Islet precursor cell (in vitro differentiated cells): ENCODE data around the gene ACSL5.
"Not testable (repeated sequence)": the region's sequence is repeated elsewhere in the genome, so short reads cannot be mapped to it uniquely, and the experiment has no call there.

Experiments
- DNase-seq: peaks from one replicate; pipeline ENCODE4 v3.0.0-alpha.2; 2018

ACSL5 gene

GRCh38 chr10:112376396-112376790 lies 2.5 kb downstream of the ACSL5 start:
- DNase-seq: no peak

GRCh38 chr10:112377116-112377515 lies 3.2 kb downstream of the ACSL5 start:
- not testable (repeated sequence) for DNase-seq

- DNase-seq: peak; percentile 88
These were observed 5.8 kb downstream of the ACSL5 start for GRCh38 chr10:112379635-112380296.

- DNase-seq: no peak
These were observed 8.8 kb downstream of the ACSL5 start for GRCh38 chr10:112382515-112383235.

GRCh38 chr10:112383325-112383724 lies 9.4 kb downstream of the ACSL5 start:
- DNase-seq: peak; percentile 85

- DNase-seq: no peak
These were observed 10.2 kb downstream of the ACSL5 start for GRCh38 chr10:112384141-112384540.

GRCh38 chr10:112385201-112385600 lies 11.3 kb downstream of the ACSL5 start:
- no peak for DNase-seq

DNA sequence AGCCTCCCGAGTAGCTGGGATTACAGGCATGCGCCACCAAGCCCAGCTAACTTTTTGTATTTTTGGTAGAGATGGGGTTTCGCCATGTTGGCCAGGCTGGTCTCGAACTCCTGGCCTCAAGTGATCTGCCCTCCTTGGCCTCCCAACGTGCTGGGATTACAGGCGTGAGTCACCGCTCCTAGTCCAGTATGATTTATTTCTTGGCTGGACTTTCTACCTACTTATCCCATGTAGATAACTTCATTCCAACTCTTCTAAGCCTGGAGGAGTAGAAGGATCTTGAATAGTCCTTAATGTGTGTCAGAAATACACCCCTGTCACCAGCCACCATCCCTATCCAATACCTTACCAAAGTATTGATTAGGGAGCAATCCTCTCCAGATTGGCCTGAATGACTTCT lies 14.1 kb downstream of the ACSL5 start:
- not testable (repeated sequence) for DNase-seq

DNA sequence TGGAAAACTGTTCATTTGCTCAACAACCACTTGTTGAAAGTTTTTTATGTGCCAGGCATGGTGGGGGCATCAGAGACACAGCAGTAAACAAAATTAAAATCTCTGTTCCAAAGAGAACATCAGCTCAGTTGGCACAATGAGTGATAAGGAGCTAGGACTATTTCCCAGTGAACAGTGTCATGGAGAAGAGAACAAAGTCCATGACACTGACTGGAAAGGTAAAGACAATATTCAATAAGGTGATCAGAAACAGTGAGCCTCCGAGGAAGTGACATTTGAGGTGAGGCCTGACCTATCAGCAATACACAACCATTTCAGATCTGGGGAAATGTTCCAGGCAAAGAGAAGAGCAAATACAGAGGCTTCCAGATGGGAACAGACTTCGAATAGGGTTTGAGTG lies 14.6 kb downstream of the ACSL5 start:
- DNase-seq: no peak

GRCh38 chr10:112389271-112389822 lies 15.4 kb downstream of the ACSL5 start:
- peak; percentile 79 for DNase-seq

- DNase-seq: no peak
These were observed 16.3 kb downstream of the ACSL5 start for GRCh38 chr10:112390125-112390703.

- DNase-seq: no peak
These were observed 19.4 kb downstream of the ACSL5 start for GRCh38 chr10:112393341-112393740.

DNA sequence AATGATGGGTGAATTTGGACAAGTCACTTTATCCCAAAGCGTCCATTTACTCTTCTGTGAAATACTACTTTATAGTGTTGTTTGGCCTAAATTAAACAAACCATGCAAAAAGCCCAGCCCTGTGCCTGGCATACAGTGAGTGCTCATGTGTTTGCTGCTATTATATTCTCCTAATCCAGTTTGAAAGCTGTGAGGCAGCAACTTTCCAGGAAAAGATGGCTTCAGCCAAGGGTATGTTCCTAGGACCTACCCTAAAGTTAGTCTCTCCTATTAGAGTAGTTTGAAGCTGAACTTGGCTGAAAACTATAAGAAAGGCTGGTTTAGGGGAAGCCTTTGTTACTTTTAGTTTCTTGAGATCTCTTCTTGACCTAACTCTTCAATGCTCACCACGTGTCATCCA lies 19.9 kb downstream of the ACSL5 start:
- no peak for DNase-seq

- DNase-seq: no peak
These were observed 20.6 kb downstream of the ACSL5 start for GRCh38 chr10:112394475-112394875.

DNA sequence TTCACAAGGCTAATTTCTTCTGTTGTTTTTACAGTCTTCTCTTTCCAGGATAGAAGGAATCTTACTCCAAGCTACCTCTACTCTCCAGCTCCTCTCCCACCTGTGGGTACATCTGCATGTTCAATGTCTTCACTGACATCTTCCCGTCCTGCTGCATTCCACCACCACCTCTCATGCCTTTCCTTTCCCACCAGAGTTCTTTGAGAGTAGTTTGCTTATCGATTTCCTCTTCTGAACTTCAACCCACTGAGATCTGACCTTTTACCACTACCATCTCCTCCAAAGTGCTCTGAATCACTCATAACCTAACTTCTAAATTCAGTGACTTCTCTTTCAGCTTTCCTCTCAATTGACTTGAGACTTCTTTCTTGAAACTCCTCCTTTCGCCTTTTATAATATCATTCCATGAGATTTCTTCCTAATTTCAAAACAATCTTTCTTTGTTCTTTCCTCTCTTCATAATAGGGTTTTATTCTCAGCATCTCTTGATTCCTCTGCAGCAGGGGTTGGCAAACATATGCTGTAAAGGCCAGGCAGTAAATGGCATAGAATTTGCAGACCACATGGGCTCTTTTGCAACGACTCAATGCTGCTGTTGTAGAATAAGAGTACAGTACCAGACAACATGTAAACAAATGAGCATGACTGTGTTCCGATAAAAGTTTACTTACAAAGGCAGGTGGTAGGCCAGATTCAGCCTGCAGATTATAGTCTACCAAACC lies 22.1 kb downstream of the ACSL5 start:
- DNase-seq: peak; percentile 58

GRCh38 chr10:112397592-112397991 lies 23.7 kb downstream of the ACSL5 start:
- DNase-seq: no peak

DNA sequence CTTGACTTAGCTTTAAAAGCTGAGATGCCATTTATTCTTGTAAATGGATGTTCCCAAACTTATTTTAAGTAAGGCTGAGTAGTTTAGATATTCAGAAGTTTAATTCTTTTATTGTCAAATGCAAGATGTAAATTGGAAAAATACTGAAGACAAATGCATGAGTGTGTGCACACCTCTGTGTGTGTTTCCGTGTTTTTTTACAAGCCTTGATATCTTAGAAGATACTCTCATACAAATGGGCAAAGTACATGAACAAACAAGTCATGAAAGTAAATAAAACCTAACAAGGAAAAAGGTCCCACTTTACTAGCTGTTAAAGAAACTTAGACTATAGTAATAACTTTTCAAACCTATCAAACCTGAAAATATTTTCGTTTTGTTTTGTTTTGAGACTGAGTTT lies 29.0 kb downstream of the ACSL5 start:
- no peak for DNase-seq

DNA sequence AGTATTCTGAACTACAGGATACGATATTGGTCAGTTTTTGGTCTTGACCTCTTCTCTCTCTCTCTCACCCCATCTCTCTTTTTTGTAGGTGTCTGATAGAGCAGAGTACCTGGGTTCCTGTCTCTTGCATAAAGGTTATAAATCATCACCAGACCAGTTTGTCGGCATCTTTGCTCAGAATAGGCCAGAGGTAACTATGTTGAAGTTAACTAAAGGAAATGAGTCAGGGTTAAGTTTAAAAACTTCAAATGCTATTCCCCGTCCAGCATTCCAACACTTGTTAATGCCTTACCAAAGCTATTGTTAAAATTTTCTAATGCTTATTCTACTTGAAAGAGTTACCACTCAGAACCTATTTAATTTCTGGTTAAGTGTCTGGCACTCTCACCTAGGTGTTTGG lies 30.7 kb downstream of the ACSL5 start:
- DNase-seq: no peak

GRCh38 chr10:112406806-112407205 lies 32.9 kb downstream of the ACSL5 start:
- DNase-seq: not testable (repeated sequence)

- no peak for DNase-seq
These were observed 33.8 kb downstream of the ACSL5 start for GRCh38 chr10:112407696-112408095.

- DNase-seq: no peak
These were observed 35.4 kb downstream of the ACSL5 start for GRCh38 chr10:112409299-112409698.

GRCh38 chr10:112409755-112410154 lies 35.8 kb downstream of the ACSL5 start:
- no peak for DNase-seq

DNA sequence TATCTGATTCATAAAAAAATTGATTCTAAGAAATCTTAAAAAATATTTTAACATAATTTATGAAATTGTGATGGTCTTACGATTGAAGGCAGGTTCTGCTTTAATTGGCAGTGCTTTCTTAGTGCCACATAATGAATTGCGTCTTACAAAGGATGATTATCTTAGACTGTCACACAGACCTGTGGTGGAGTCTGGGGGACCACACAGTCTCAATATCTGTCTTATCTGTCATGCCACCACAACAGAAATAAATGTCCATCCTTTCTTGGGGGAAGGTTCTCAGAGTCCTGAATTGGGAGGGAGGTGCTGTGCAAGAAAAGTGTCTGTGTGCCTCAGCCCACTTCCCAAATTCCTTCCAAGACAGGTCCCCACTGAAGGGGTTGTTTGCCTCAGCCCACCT lies 38.8 kb downstream of the ACSL5 start:
- no peak for DNase-seq
